HG03571 (cell line): ENCODE results near the gene ATP6V0D1.
"Not testable (repeated sequence)": the region's sequence is repeated elsewhere in the genome, so short reads cannot be mapped to it uniquely, and the experiment has no call there.

ENCODE experiments used
- ATAC-seq: cut with Tn5 transposase; IDR thresholded peaks from one replicate; pipeline ENCODE4 v1.9.1; 2021; ENCODE audit not compliant: unreplicated experiment

Gene ATP6V0D1

GRCh38 chr16:67429799-67430503 is 51.0 kb downstream of the ATP6V0D1 start:
- ATAC-seq, result no peak

- no peak for ATAC-seq
Observed at GRCh38 chr16:67429053-67429798, 51.7 kb downstream of the ATP6V0D1 start.

GRCh38 chr16:67428146-67428731 is 52.7 kb downstream of the ATP6V0D1 start:
- no peak for ATAC-seq

GRCh38 chr16:67426950-67427349 is 54.0 kb downstream of the ATP6V0D1 start:
- ATAC-seq, result no peak

- ATAC-seq, result no peak
Observed at GRCh38 chr16:67426022-67426421, 54.9 kb downstream of the ATP6V0D1 start.

- ATAC-seq, result no peak
Observed at GRCh38 chr16:67425580-67425979, 55.4 kb downstream of the ATP6V0D1 start.

GRCh38 chr16:67425061-67425460 is 55.9 kb downstream of the ATP6V0D1 start:
- no peak for ATAC-seq

GRCh38 chr16:67424261-67424615 is 56.7 kb downstream of the ATP6V0D1 start:
- no peak for ATAC-seq

- ATAC-seq, result no peak
Observed at GRCh38 chr16:67423611-67424260, 57.2 kb downstream of the ATP6V0D1 start.

GRCh38 chr16:67423015-67423414 is 57.9 kb downstream of the ATP6V0D1 start:
- no peak for ATAC-seq

- ATAC-seq, result no peak
Observed at GRCh38 chr16:67421030-67421429, 59.9 kb downstream of the ATP6V0D1 start.

GRCh38 chr16:67419931-67420330 is 61.0 kb downstream of the ATP6V0D1 start:
- ATAC-seq, result no peak

- ATAC-seq, result no peak
Observed at GRCh38 chr16:67419502-67419901, 61.5 kb downstream of the ATP6V0D1 start.

GRCh38 chr16:67417333-67418061 is 63.5 kb downstream of the ATP6V0D1 start:
- ATAC-seq, result no peak

- ATAC-seq, result no peak
Observed at GRCh38 chr16:67415872-67416793, 64.8 kb downstream of the ATP6V0D1 start, which contains the start of gene ZDHHC1. ZDHHC1 (minus strand) TSS chr16:67416477; CDS start chr16:67407775, 8,702 bp downstream.

- ATAC-seq, result not testable (repeated sequence)
Observed at GRCh38 chr16:67415421-67415820, 65.5 kb downstream of the ATP6V0D1 start.

GRCh38 chr16:67413978-67414911 is 66.7 kb downstream of the ATP6V0D1 start:
- no peak for ATAC-seq

- no peak for ATAC-seq
Observed at GRCh38 chr16:67412294-67412693, 68.7 kb downstream of the ATP6V0D1 start.

- ATAC-seq, result no peak
Observed at GRCh38 chr16:67411339-67411738, 69.6 kb downstream of the ATP6V0D1 start.
